GM12892 (cell line): ENCODE results near the gene STAMBP.

Experiments
- POLR2A ChIP-seq: IDR thresholded peaks from 2 replicates; pipeline ENCODE4 v1.6.1; 2011; ENCODE audit warnings: low read depth, low read length, control low read depth
- POLR2AphosphoS5 ChIP-seq: IDR thresholded peaks from 2 replicates; pipeline ENCODE4 v1.6.1; 2011; ENCODE audit warnings: low read depth, low read length, control low read depth
- TAF1 ChIP-seq: IDR thresholded peaks from 2 replicates; pipeline ENCODE4 v1.6.1; 2011; ENCODE audit warnings: low read depth, mild to moderate bottlenecking, control low read depth, low read length, borderline replicate concordance

DNA sequence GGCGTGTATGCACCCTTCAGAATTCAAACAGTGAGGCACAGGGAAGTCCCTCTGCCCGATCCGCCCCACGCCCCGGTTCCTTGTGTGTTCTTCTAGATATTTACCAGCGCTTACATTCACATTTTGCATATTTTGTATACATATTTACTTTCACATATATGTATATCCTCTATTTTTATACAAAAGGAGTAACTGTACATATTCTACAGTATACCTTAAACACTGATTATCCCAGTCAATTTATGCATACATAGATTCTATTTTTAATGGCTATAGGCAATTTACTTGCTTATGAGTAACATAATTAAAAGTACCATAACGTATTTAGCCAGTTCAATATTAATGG, 48.6 kb upstream of the STAMBP start:
- TF ChIP-seq POLR2A (no peak), POLR2AphosphoS5 (no peak), TAF1 (no peak)
